ENCODE measurements around the gene PAQR6. TPM values are rescaled to one million over a fixed set of nuclear protein-coding genes. Genes with fewer than 3 reads are reported as not detected.

Gene PAQR6
- total and polyA plus RNA-seq, 2 of the 8 experiments (the other 6 are each of a cell fraction or from before 2014, with no cell fraction given): 7.1 to 11.3 TPM

- Histone ChIP-seq H3K18ac (ENCODE audit: extremely low read depth, low read length) (no peak overlapping the region), H4K8ac (ENCODE audit: extremely low read depth, insufficient read depth, low read length) (no peak overlapping the region), H3K23me2 (ENCODE audit: low read depth, low read length) (no peaks in the 10 kb centered on the region), H3K79me2 (ENCODE audit: control insufficient read depth in 1 of 2, insufficient read depth in 2 of 2, low read length in 2 of 2) (no peaks in the 10 kb centered on the region), H3K9me3 (ENCODE audit: insufficient read depth in 2 of 2, low read depth in 1 of 2, low read length in 1 of 2) (no peaks in the 10 kb centered on the region), H2BK120ac (replicated peaks; ENCODE audit: low read depth, low read length) (no peak overlapping the region), H3K9ac (replicated peaks in 1 of 4; ENCODE audit: extremely low read depth in 1 of 4, low read depth in 3 of 4, low read length in 3 of 4) (no peak overlapping the region), H3K14ac (ENCODE audit: insufficient read length) (no peak overlapping the region), H3K23ac (ENCODE audit: insufficient read length) (no peak overlapping the region), H4K5ac (ENCODE audit: insufficient read length, low read depth, low read length) (no peak overlapping the region), H3K27ac (ENCODE audit: low read depth, low read length) (no peak overlapping the region), H2AK5ac (ENCODE audit: low read depth, low read length) (no peak overlapping the region), H3K36me3 (ENCODE audit: control insufficient read depth in 2 of 4, insufficient read depth in 4 of 4, low read length in 3 of 4) (peaks cover 48 to 82% (median 72%) of the 10 kb centered on the region in 4 experiments), H2BK5ac (ENCODE audit: low read depth, low read length) (no peak overlapping the region), H3K4me1 (replicated peaks in 1 of 4; ENCODE audit: control insufficient read depth in 3 of 4, insufficient read depth in 4 of 4, low read length in 3 of 4) (no peaks in the 10 kb centered on the region), H3K4ac (replicated peaks; ENCODE audit: insufficient read length, low read depth, low read length) (no peak overlapping the region), H4K91ac (replicated peaks; ENCODE audit: insufficient read length, low read length) (no peak overlapping the region), H2BK20ac (ENCODE audit: low read length) (no peak overlapping the region), H4K20me1 (replicated peaks in 1 of 2; ENCODE audit: control insufficient read depth in 1 of 2, insufficient read depth in 2 of 2, low read length in 2 of 2) (peaks cover 0 to 3% of the 10 kb centered on the region in 2 experiments), H2BK15ac (ENCODE audit: low read length) (no peak overlapping the region), H3K79me1 (ENCODE audit: low read depth, low read length) (no peaks in the 10 kb centered on the region; the same call in 1 of the 2 replicates), H3K4me3 (ENCODE audit: extremely low read depth in 1 of 4, insufficient read depth in 2 of 4, low read depth in 3 of 4, low read length in 4 of 4) (no peak overlapping the region), H3K4me2 (ENCODE audit: insufficient read depth in 1 of 2, low read depth in 2 of 2, low read length in 2 of 2) (no peak overlapping the region), H2AFZ (ENCODE audit: low read length) (no peak overlapping the region), H2BK12ac (ENCODE audit: low read depth, low read length) (no peak overlapping the region), H3K27me3 (replicated peaks in 1 of 4; ENCODE audit: control insufficient read depth in 3 of 4, extremely low read depth in 1 of 4, insufficient read depth in 3 of 4, low read length in 3 of 4) (no peaks in the 10 kb centered on the region), H3K56ac (replicated peaks; ENCODE audit: insufficient read length, low read depth, low read length) (no peak overlapping the region)
- ChIA-PET CTCF (ENCODE audit: partially characterized antibody) (interaction anchor here (0.6 to 47.2 kb wide), 5 partner anchors 11 to 117 kb away, joined by 3 to 1265 read pairs (median 4); partner anchors contain the start of gene SEMA4A), POLR2A (ENCODE audit: partially characterized antibody) (interaction anchor here (1.3 to 4.3 kb wide), 4 partner anchors 11 to 28 kb away, joined by 3 to 19 read pairs (median 7); no protein-coding TSS in a partner anchor)
- no peak for TF ChIP-seq KDM5A (IDR thresholded peaks at IDR 0.05; ENCODE audit: low read length)
- TF ChIP-seq CHD2 (IDR thresholded peaks at IDR 0.05; ENCODE audit: low read length): no peak
- no peak for TF ChIP-seq PHF8 (conservative IDR thresholded peaks at IDR 0.05; ENCODE audit: low read depth, low read length)
- DNase-seq (ENCODE audit: low read depth in 1 of 2, low spot score in 2 of 2): no peak
- 100% methylated on average over 2 of the region's 2 CpGs; no CpG with 5 or more reads in 1 of the 2 experiments for WGBS, 2 experiments (ENCODE audit: extremely low coverage in 1 of 2, insufficient coverage in 1 of 2, insufficient read length in 1 of 2, insufficient replicate concordance in 2 of 2, low coverage in 1 of 2, low lambda C conversion rate in 2 of 2, missing lambda C conversion rate in 1 of 2)
- FAIRE-seq: no peak
These were observed 9.9 kb upstream of the PAQR6 start for GRCh38 chr1:156257711-156258110.
